AG09319 (cell line): ENCODE results near the gene LPAR3.
A peak's percentile ranks its signal among the peaks of the same experiment; 100 is the strongest.

Experiments used
- DNase-seq: peaks from one replicate; pipeline ENCODE4 v3.0.0-alpha.2; 2010; ENCODE audit warnings: low read depth; ENCODE audit errors: extremely low read depth
- CTCF ChIP-seq: IDR thresholded peaks from 2 replicates; pipeline ENCODE4 v1.5.1; 2011; ENCODE audit warnings: low read depth, mild to moderate bottlenecking, inconsistent platforms, low read length, moderate library complexity

LPAR3 gene

GRCh38 chr1:84775535-84775920 is 117.5 kb downstream of the LPAR3 start:
- no peak for DNase-seq
- no peak for TF ChIP-seq CTCF

- no peak for DNase-seq
- no peak for TF ChIP-seq CTCF
Observed at GRCh38 chr1:84774669-84775534, 118.1 kb downstream of the LPAR3 start.

- TF ChIP-seq CTCF: no peak
- no peak for DNase-seq
Observed at GRCh38 chr1:84773933-84774497, 119.0 kb downstream of the LPAR3 start.

GRCh38 chr1:84773195-84773594 is 119.8 kb downstream of the LPAR3 start:
- no peak for TF ChIP-seq CTCF
- no peak for DNase-seq

- peak; percentile 96 for TF ChIP-seq CTCF
- peak; percentile 60 for DNase-seq
Observed at GRCh38 chr1:84772428-84772943, 120.5 kb downstream of the LPAR3 start.

- no peak for DNase-seq
- TF ChIP-seq CTCF: no peak
Observed at GRCh38 chr1:84771895-84772294, 121.1 kb downstream of the LPAR3 start.

- TF ChIP-seq CTCF: no peak
- no peak for DNase-seq
Observed at GRCh38 chr1:84770481-84770880, 122.5 kb downstream of the LPAR3 start.
